HFF-Myc (cell line): Measurements from ENCODE around the gene IP6K1.
A peak's percentile ranks its signal among the peaks of the same experiment; 100 is the strongest.
"Not testable (repeated sequence)": the region's sequence is repeated elsewhere in the genome, so short reads cannot be mapped to it uniquely, and the experiment has no call there.

Experiments used
- DNase-seq: peaks from one replicate; pipeline ENCODE4 v3.0.0-alpha.2; 2011; ENCODE audit warnings: low read depth; ENCODE audit errors: extremely low read depth
- H3K4me3 ChIP-seq: replicated peaks from 2 replicates; pipeline ENCODE4 v1.5.1; 2011; ENCODE audit warnings: low read depth, mild to moderate bottlenecking, control low read depth, low read length
- CTCF ChIP-seq: IDR thresholded peaks from 2 replicates; pipeline ENCODE4 v1.5.1; 2012; ENCODE audit warnings: mild to moderate bottlenecking, low read depth, low read length, control low read depth; ENCODE audit errors: missing control alignments

The IP6K1 gene

GRCh38 chr3:49690856-49691255 lies 95.5 kb downstream of the IP6K1 start:
- not testable (repeated sequence) for DNase-seq
- H3K4me3 ChIP-seq: peak overlapping the region; percentile 93

- peak overlapping the region; percentile 93 for H3K4me3 ChIP-seq
- DNase-seq: not testable (repeated sequence)
These were observed 96.3 kb downstream of the IP6K1 start for GRCh38 chr3:49689908-49690624.

- H3K4me3 ChIP-seq: peak within 1 kb of the TSS; percentile 93
- DNase-seq: peak; percentile 72
- peak; percentile 30 for TF ChIP-seq CTCF
These were observed 97.1 kb downstream of the IP6K1 start, which contains the start of the genes MST1 and RNF123 for GRCh38 chr3:49689046-49689907. TSS of gene MST1 (minus strand) at chr3:49689474. CDS start at chr3:49688691, 783 bp downstream. TSS of gene RNF123 (plus strand) at chr3:49689557. CDS start at chr3:49691166, 1,609 bp downstream.

- H3K4me3 ChIP-seq: peak overlapping the region; percentile 93
- not testable (repeated sequence) for DNase-seq
These were observed 97.8 kb downstream of the IP6K1 start for GRCh38 chr3:49688338-49689045.

- H3K4me3 ChIP-seq, DNase-seq: not testable (repeated sequence)
These were observed 98.9 kb downstream of the IP6K1 start for GRCh38 chr3:49687424-49687795.

- H3K4me3 ChIP-seq: peak overlapping the region; percentile 15
- DNase-seq: not testable (repeated sequence)
These were observed 99.4 kb downstream of the IP6K1 start for GRCh38 chr3:49686769-49687423.

GRCh38 chr3:49686346-49686745 lies 100.0 kb downstream of the IP6K1 start:
- peak overlapping the region; percentile 15 for H3K4me3 ChIP-seq

GRCh38 chr3:49685846-49686245 lies 100.5 kb downstream of the IP6K1 start:
- DNase-seq, H3K4me3 ChIP-seq: not testable (repeated sequence)

More at GRCh38 chr3:49686346-49686745, 100.0 kb downstream of the IP6K1 start:
- not testable (repeated sequence) for DNase-seq

GRCh38 chr3:49685103-49685502 lies 101.2 kb downstream of the IP6K1 start:
- not testable (repeated sequence) for H3K4me3 ChIP-seq, DNase-seq

GRCh38 chr3:49684453-49684852 lies 101.9 kb downstream of the IP6K1 start:
- H3K4me3 ChIP-seq, DNase-seq: not testable (repeated sequence)

GRCh38 chr3:49683162-49683561 lies 103.2 kb downstream of the IP6K1 start:
- no peak for DNase-seq
- no peak overlapping the region for H3K4me3 ChIP-seq

More at GRCh38 chr3:49683162-49683561, 103.2 kb downstream of the IP6K1 start:
- no peak for TF ChIP-seq CTCF
